Left renal pelvis (tissue), 4 donors: ENCODE data around the gene PHLDB3. TPM values are rescaled to one million over a fixed set of nuclear protein-coding genes. Genes with fewer than 3 reads are reported as not detected.

Experiments
- polyA plus RNA-seq, 4 donors: library from polyadenylated mRNA; unstranded; fragments of 120-200 nt; gene quantifications; one replicate each; pipeline ENCODE4 v1.2.1, GENCODE V29; 2013; ENCODE audit not compliant: insufficient read length in 4 of 4

The PHLDB3 gene
- polyA plus RNA-seq, 4 donors = 6.2 to 11.6 (median 8.2) TPM

Other genes with a start within 250 kb of the PHLDB3 start
- under 1 TPM in 1 of 4 donors, not detected in 3; 0.16 TPM for gene PSG9, start 235.2 kb downstream of the PHLDB3 start, polyA plus RNA-seq
- under 1 TPM in 3 of 4 donors, not detected in 1; 0.40 to 0.66 (median 0.46) TPM for gene CD177, start 151.1 kb downstream of the PHLDB3 start, polyA plus RNA-seq
- under 1 TPM in 1 of 4 donors, not detected in 3; 0.11 TPM for gene TEX101, start 89.9 kb downstream of the PHLDB3 start, polyA plus RNA-seq
- gene LYPD3, start 39.1 kb downstream of the PHLDB3 start, polyA plus RNA-seq = 1 to 10 TPM; 1.3 to 4.1 (median 2.7) TPM
- gene ETHE1, start 22.5 kb upstream of the PHLDB3 start, polyA plus RNA-seq = 10 to 100 TPM; 22.2 to 30.4 (median 25.6) TPM
- 1 to 10 TPM; 2.1 to 5.8 (median 2.4) TPM for gene ZNF575, start 28.4 kb upstream of the PHLDB3 start, polyA plus RNA-seq
- 10 to 100 TPM; 49.1 to 67.6 (median 57.3) TPM for gene XRCC1, start 70.8 kb upstream of the PHLDB3 start, polyA plus RNA-seq
- 10 to 100 TPM; 15.6 to 21.0 (median 18.8) TPM for gene PINLYP, start 71.1 kb upstream of the PHLDB3 start, polyA plus RNA-seq
- 10 to 100 TPM; 12.0 to 22.0 (median 17.2) TPM for gene IRGQ, start 91.4 kb upstream of the PHLDB3 start, polyA plus RNA-seq
- gene ZNF576, start 91.8 kb upstream of the PHLDB3 start, polyA plus RNA-seq = 10 to 100 TPM in 3 of 4 donors, 1 to 10 TPM in 1; 9.8 to 12.5 (median 11.2) TPM
- 1 to 10 TPM in 2 of 4 donors, under 1 TPM in 2; 0.41 to 2.3 (median 1.2) TPM for gene SRRM5, start 107.3 kb upstream of the PHLDB3 start, polyA plus RNA-seq
- 100 to 1,000 TPM in 1 of 4 donors, 10 to 100 TPM in 3; 75.2 to 118 (median 83.7) TPM for gene ZNF428, start 114.9 kb upstream of the PHLDB3 start, polyA plus RNA-seq
- gene CADM4, start 135.1 kb upstream of the PHLDB3 start, polyA plus RNA-seq = 10 to 100 TPM; 30.7 to 54.3 (median 43.1) TPM
- gene PLAUR, start 165.4 kb upstream of the PHLDB3 start, polyA plus RNA-seq = 10 to 100 TPM in 3 of 4 donors, 1 to 10 TPM in 1; 6.2 to 12.8 (median 10.6) TPM
- not detected for gene IRGC, start 211.3 kb upstream of the PHLDB3 start, polyA plus RNA-seq